Muscle of leg (tissue), 11 donors: Measurements from ENCODE around the gene COX11. TPM values are rescaled to one million over a fixed set of nuclear protein-coding genes. Genes with fewer than 3 reads are reported as not detected.

ENCODE experiments used
- DNase-seq: peaks from one replicate; pipeline ENCODE4 v3.0.0; 2013
- H3K27ac ChIP-seq: one replicate; pipeline ENCODE4 v1.5.1; 2013; ENCODE audit warnings: mild to moderate bottlenecking, low read length, control low read depth
- H3K27me3 ChIP-seq: one replicate; pipeline ENCODE4 v1.6.1; 2013; ENCODE audit warnings: low read length; ENCODE audit not compliant: control insufficient read depth, insufficient read depth
- H3K36me3 ChIP-seq: one replicate; pipeline ENCODE4 v1.6.1; 2013; ENCODE audit warnings: low read length; ENCODE audit not compliant: control insufficient read depth, insufficient read depth
- H3K4me1 ChIP-seq: one replicate; pipeline ENCODE4 v1.6.1; 2013; ENCODE audit warnings: low read length; ENCODE audit not compliant: control insufficient read depth, insufficient read depth
- H3K4me3 ChIP-seq: one replicate; pipeline ENCODE4 v1.5.1; 2013; ENCODE audit warnings: low read length, control low read depth
- H3K9me3 ChIP-seq: replicated peaks from 2 replicates; pipeline ENCODE4 v1.6.1; 2013; ENCODE audit warnings: low read depth, low read length; ENCODE audit not compliant: control insufficient read depth
- WGBS: methylation state at CpG from one replicate; pipeline ENCODE4 v1.1.5; 2013; ENCODE audit warnings: missing lambda C conversion rate; ENCODE audit not compliant: insufficient coverage; 5-methylcytosine and 5-hydroxymethylcytosine counted together
- polyA plus RNA-seq, 8 donors: library from polyadenylated mRNA; unstranded; fragments of 120-200 nt; gene quantifications; one replicate each; pipeline versions ENCODE4 v1.2.1 to v1.2.3, GENCODE V29; 2013; ENCODE audit warnings: inconsistent platforms in 1 of 8, low replicate concordance in 1 of 8; ENCODE audit not compliant: insufficient read length in 8 of 8, insufficient read depth in 1 of 8
- total RNA-seq: library from RNA; stranded (reverse); fragments of 120-200 nt; gene quantifications from one replicate; pipeline ENCODE4 v1.2.4, GENCODE V29; 2013

Gene COX11
- total and polyA plus RNA-seq, 9 donors = 32.7 to 50.8 (median 37.9) TPM

GRCh38 chr17:54916721-54917120, 51.7 kb downstream of the COX11 start:
- Histone ChIP-seq H3K4me1 (no peaks in the 10 kb centered on the region), H3K27me3 (no peaks in the 10 kb centered on the region), H3K36me3 (peaks cover 3% of the 10 kb centered on the region), H3K27ac (no peak overlapping the region), H3K9me3 (no peaks in the 10 kb centered on the region), H3K4me3 (no peak overlapping the region)
- no peak for DNase-seq
- no CpG with 5 or more reads among the region's 2 CpGs for WGBS

Other genes starting within 250 kb of the COX11 start
- 3.6 TPM for gene TOM1L1, start 67.8 kb downstream of the COX11 start, total RNA-seq
- 10 to 100 TPM in 2 of 8 donors, 1 to 10 TPM in 6; 4.0 to 11.3 (median 6.1) TPM for gene TOM1L1, start 67.8 kb downstream of the COX11 start, polyA plus RNA-seq
- gene STXBP4, start 111 bp upstream of the COX11 start, total RNA-seq = 10.6 TPM
- gene STXBP4, start 111 bp upstream of the COX11 start, polyA plus RNA-seq = 1 to 10 TPM; 3.0 to 5.1 (median 3.7) TPM